Neural progenitor cell (in vitro differentiated cells): ENCODE data around the gene NCKAP5L.

Experiments used
- EZH2 ChIP-seq: fragments of 200-600 bp; sonication (generic); IDR thresholded peaks from 2 replicates; pipeline ENCODE4 v1.6.1; 2017; ENCODE audit warnings: antibody characterized with exemption, mild to moderate bottlenecking, moderate library complexity
- TF ChIP-seq, protein P1 (sequence below): fragments of 200-600 bp; sonication (generic); IDR thresholded peaks from 2 replicates; pipeline ENCODE4 v1.5.1; 2017; ENCODE audit warnings: antibody characterized with exemption, mild to moderate bottlenecking

DNA sequence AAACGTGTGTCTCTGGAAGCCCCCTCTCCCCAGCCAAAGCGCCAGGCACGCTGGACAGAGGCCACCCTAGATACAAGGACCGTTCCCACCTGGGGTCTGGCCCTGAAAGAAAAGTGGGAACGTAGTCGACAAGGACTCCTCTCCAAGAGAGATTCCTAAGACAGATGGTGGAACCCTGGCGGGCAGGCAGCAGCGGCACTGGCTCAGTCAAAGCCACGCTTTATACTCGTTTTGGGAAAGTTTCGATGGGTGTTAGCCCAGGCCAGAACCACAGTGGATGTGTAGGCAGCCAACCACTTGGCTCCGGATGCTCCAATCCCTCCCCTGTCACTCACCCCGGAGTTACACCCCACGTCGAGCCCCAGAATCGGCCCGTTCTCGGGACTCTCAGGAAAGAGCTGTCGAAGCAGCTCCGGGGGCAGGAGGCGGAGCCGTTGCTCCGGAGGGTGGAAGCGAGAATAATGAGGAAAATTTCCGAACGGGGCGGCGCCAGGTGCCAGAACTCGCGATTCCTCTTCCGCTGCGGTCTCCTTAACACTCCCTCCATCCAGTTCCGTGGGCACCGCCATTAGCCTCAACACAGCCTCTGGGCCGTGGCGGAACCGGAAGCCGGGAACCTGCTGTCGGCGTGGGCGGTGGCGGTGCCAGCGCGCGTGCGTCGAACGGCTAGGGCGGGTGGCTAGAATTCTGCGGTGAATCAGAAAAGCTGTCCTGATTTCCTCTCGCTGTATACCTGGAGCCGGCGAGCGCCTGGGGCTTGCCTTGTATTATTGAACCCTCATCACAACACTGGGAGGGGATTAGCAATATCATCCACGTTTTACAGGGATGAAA is 14.5 kb upstream of the NCKAP5L start, which contains the start of gene BCDIN3D:
- TF ChIP-seq EZH2, result peak; percentile 53
- TF ChIP-seq, protein P1, sequence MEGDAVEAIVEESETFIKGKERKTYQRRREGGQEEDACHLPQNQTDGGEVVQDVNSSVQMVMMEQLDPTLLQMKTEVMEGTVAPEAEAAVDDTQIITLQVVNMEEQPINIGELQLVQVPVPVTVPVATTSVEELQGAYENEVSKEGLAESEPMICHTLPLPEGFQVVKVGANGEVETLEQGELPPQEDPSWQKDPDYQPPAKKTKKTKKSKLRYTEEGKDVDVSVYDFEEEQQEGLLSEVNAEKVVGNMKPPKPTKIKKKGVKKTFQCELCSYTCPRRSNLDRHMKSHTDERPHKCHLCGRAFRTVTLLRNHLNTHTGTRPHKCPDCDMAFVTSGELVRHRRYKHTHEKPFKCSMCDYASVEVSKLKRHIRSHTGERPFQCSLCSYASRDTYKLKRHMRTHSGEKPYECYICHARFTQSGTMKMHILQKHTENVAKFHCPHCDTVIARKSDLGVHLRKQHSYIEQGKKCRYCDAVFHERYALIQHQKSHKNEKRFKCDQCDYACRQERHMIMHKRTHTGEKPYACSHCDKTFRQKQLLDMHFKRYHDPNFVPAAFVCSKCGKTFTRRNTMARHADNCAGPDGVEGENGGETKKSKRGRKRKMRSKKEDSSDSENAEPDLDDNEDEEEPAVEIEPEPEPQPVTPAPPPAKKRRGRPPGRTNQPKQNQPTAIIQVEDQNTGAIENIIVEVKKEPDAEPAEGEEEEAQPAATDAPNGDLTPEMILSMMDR, result no peak
